ENCODE data around the gene FLT4.

Gene FLT4

DNA sequence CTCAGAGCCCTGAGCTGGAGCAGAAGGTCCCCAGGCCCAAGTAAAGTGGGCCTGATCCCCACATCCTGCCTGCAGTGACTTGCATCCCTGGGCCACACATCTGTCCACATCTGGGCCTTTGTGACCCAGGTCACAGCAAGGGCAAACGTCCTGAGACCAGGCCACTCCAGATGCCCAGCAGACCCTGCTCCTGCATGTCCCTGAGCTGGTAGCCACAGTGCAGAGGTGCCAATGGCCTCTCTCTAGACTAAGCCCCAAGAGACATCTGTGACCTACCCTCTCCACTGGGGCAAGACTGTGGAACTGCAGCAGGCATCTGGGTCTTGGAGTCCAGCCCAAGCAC is 2.5 kb downstream of the FLT4 start:
- Histone ChIP-seq H3K9me2 (replicated peaks; ENCODE audit: insufficient read depth, low read length) (no peaks in the 10 kb centered on the region), H3K27me3 (ENCODE audit: low read length) (no peaks in the 10 kb centered on the region), H3K9me3 (ENCODE audit: insufficient read depth, low read length) (no peaks in the 10 kb centered on the region), H3F3A (ENCODE audit: insufficient read depth) (no peaks in the 10 kb centered on the region), H3K79me2 (ENCODE audit: insufficient read depth, low read length) (no peaks in the 10 kb centered on the region), H2AFZ (ENCODE audit: low read depth, low read length, severe bottlenecking) (no peak overlapping the region), H3K27ac (ENCODE audit: low read depth, low read length) (no peak overlapping the region), H3K36me3 (ENCODE audit: low read length) (no peaks in the 10 kb centered on the region), H3K9ac (ENCODE audit: low read length) (no peak overlapping the region), H4K20me1 (ENCODE audit: low read depth, low read length) (no peaks in the 10 kb centered on the region), H3K4me2 (ENCODE audit: low read depth, low read length, poor library complexity, severe bottlenecking) (no peak overlapping the region), H3K4me3 (ENCODE audit: insufficient read depth, low read length, poor library complexity, severe bottlenecking) (no peak overlapping the region)
- TF ChIP-seq, protein P1, sequence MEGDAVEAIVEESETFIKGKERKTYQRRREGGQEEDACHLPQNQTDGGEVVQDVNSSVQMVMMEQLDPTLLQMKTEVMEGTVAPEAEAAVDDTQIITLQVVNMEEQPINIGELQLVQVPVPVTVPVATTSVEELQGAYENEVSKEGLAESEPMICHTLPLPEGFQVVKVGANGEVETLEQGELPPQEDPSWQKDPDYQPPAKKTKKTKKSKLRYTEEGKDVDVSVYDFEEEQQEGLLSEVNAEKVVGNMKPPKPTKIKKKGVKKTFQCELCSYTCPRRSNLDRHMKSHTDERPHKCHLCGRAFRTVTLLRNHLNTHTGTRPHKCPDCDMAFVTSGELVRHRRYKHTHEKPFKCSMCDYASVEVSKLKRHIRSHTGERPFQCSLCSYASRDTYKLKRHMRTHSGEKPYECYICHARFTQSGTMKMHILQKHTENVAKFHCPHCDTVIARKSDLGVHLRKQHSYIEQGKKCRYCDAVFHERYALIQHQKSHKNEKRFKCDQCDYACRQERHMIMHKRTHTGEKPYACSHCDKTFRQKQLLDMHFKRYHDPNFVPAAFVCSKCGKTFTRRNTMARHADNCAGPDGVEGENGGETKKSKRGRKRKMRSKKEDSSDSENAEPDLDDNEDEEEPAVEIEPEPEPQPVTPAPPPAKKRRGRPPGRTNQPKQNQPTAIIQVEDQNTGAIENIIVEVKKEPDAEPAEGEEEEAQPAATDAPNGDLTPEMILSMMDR (IDR thresholded peaks at IDR 0.05; ENCODE audit: insufficient read depth, low read length, poor library complexity, severe bottlenecking) = no peak
- no peak for TF ChIP-seq EZH2phosphoT487 (conservative IDR thresholded peaks at IDR 0.05; ENCODE audit: low read length)

DNA sequence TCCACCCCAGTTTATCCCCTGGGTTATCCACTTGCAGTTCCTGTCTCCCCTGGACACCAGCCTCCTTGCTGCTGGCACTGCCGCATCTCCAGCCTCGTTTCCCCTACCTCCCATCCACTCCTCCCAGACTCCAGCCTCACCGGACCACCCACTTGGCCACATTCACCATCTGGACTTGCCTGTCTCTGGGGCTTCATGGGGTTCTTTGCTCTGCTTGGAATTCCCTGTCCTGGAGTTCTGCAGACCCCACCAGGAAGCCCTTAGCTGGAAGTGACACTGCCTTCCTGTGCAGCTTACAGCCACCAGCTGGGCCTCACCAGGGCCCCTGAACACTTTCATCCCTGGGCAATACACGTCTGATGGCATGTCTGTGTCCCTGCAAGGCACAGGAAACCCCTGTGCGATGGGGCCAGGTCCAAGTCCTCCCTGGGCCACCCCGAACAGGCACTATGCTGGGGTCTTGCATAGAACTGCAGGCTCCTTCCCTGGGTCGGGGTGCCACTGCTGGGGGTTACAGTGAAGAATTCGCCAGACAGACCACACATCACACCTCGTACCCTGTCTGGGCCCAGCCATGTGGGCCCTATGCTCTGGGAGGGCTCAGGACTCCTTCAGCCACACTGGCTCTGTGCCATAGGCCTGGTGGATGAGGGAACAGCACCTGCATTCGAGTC is 3.0 kb downstream of the FLT4 start:
- Histone ChIP-seq H3K79me2 (ENCODE audit: insufficient read depth, low read length) (no peaks in the 10 kb centered on the region), H3K9me2 (replicated peaks; ENCODE audit: insufficient read depth, low read length) (no peaks in the 10 kb centered on the region), H3F3A (ENCODE audit: insufficient read depth) (no peaks in the 10 kb centered on the region), H4K20me1 (ENCODE audit: low read depth, low read length) (no peaks in the 10 kb centered on the region), H3K36me3 (ENCODE audit: low read length) (no peaks in the 10 kb centered on the region), H3K4me2 (ENCODE audit: low read depth, low read length, poor library complexity, severe bottlenecking) (no peak overlapping the region), H3K27me3 (ENCODE audit: low read length) (no peaks in the 10 kb centered on the region), H2AFZ (ENCODE audit: low read depth, low read length, severe bottlenecking) (no peak overlapping the region), H3K4me3 (ENCODE audit: insufficient read depth, low read length, poor library complexity, severe bottlenecking) (no peak overlapping the region), H3K9ac (ENCODE audit: low read length) (no peak overlapping the region), H3K9me3 (ENCODE audit: insufficient read depth, low read length) (no peaks in the 10 kb centered on the region), H3K27ac (ENCODE audit: low read depth, low read length) (no peak overlapping the region)
- TF ChIP-seq, protein P1 (IDR thresholded peaks at IDR 0.05; ENCODE audit: insufficient read depth, low read length, poor library complexity, severe bottlenecking) = no peak
- no peak for TF ChIP-seq EZH2phosphoT487 (conservative IDR thresholded peaks at IDR 0.05; ENCODE audit: low read length)

DNA sequence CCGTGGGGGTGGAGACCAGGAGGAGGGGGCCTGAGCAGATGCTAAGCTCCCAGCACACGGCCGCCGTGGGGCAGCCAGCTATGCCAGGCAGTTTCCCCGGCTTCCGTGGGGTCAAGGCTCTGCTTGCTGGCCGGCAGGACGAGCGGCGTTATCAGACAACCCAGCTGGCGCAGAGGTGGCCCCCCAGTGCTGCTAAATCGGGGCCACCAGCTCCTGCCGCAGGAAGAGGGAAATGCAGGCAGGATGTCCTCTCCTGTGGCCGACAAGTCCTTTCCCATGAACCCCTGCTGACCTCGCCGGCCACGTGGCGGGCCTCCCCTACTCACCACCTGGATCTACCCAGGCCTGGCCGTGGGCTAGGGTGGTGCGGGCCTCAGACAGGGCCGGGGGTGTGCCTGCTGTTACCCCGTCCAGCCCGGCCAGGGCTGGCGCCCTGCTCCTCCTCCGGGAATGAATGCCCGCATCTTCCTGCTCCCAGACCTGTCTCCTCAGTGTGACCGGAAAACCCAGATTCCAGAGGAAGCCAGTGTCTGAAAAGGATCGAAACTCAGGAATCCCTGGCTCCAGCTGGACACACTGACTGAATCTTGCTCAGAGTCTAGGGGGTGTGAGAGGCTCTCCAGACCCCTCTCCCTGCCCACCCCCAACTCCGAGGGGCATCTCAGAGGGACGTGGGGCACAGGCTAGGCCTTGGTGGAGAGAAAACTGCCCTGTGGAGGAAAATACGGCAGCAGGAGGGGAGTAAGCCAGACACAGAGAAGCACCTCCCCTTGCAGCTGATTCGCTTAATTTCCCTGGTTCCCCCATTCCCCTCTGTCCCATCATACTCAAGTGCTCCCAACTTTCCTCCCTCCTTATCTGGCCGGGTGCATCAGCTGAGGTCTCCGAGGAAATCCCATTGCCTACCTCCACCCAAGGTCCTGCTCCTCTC is 3.9 kb downstream of the FLT4 start:
- no peaks in the 10 kb centered on the region for H3K27me3 ChIP-seq (ENCODE audit: low read length)
- no peak overlapping the region for H2AFZ ChIP-seq (ENCODE audit: low read depth, low read length, severe bottlenecking)
- no peaks in the 10 kb centered on the region for H3K9me3 ChIP-seq (ENCODE audit: insufficient read depth, low read length)
- no peaks in the 10 kb centered on the region for H3K79me2 ChIP-seq (ENCODE audit: insufficient read depth, low read length)
- H3K36me3 ChIP-seq (ENCODE audit: low read length) = no peaks in the 10 kb centered on the region
- no peak overlapping the region for H3K4me2 ChIP-seq (ENCODE audit: low read depth, low read length, poor library complexity, severe bottlenecking)
- H3K9ac ChIP-seq (ENCODE audit: low read length) = no peak overlapping the region
- TF ChIP-seq, protein P1 (IDR thresholded peaks at IDR 0.05; ENCODE audit: insufficient read depth, low read length, poor library complexity, severe bottlenecking) = no peak
- TF ChIP-seq EZH2phosphoT487 (conservative IDR thresholded peaks at IDR 0.05; ENCODE audit: low read length) = no peak
- no peaks in the 10 kb centered on the region for H4K20me1 ChIP-seq (ENCODE audit: low read depth, low read length)
- no peak overlapping the region for H3K27ac ChIP-seq (ENCODE audit: low read depth, low read length)
- H3K9me2 ChIP-seq (replicated peaks; ENCODE audit: insufficient read depth, low read length) = no peaks in the 10 kb centered on the region
- H3K4me3 ChIP-seq (ENCODE audit: insufficient read depth, low read length, poor library complexity, severe bottlenecking) = no peak overlapping the region
- H3F3A ChIP-seq (ENCODE audit: insufficient read depth) = no peaks in the 10 kb centered on the region
